HG03135 (cell line): Measurements from ENCODE around the gene CCDC187.
A peak's percentile ranks its signal among the peaks of the same experiment; 100 is the strongest.
"Not testable (repeated sequence)": the region's sequence is repeated elsewhere in the genome, so short reads cannot be mapped to it uniquely, and the experiment has no call there.

Experiments used
- ATAC-seq: cut with Tn5 transposase; IDR thresholded peaks from one replicate; pipeline ENCODE4 v1.9.1; 2021; ENCODE audit warnings: mild to moderate bottlenecking, moderate library complexity; ENCODE audit not compliant: unreplicated experiment

Gene CCDC187

GRCh38 chr9:136244969-136245218, 59.0 kb downstream of the CCDC187 start:
- ATAC-seq: no peak

GRCh38 chr9:136244122-136244968, 59.5 kb downstream of the CCDC187 start:
- peak; percentile 41 for ATAC-seq

- no peak for ATAC-seq
Measured at GRCh38 chr9:136243631-136244030, 60.3 kb downstream of the CCDC187 start.

- no peak for ATAC-seq
Measured at GRCh38 chr9:136242918-136243525, 60.9 kb downstream of the CCDC187 start.

DNA sequence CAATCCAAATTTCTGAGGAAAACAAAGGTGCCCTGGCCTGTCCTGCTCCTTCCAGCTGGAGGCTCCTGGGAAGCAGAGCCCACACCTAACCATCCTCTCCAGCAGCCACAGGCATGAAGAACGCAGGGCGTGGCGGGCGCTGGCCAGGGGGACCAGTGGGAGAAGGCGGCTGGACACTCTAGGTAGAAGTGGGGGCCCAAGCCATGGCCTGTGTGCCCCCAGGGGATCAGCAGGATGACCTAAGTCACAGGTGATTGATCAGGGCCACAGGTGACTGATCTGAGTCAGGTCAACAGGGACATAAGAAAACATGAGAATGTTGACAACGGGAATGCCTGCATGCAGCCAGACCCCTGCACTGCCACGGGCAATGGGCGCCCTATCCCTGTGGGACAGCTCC, 61.6 kb downstream of the CCDC187 start:
- no peak for ATAC-seq

GRCh38 chr9:136241542-136241941, 62.4 kb downstream of the CCDC187 start:
- ATAC-seq: no peak

DNA sequence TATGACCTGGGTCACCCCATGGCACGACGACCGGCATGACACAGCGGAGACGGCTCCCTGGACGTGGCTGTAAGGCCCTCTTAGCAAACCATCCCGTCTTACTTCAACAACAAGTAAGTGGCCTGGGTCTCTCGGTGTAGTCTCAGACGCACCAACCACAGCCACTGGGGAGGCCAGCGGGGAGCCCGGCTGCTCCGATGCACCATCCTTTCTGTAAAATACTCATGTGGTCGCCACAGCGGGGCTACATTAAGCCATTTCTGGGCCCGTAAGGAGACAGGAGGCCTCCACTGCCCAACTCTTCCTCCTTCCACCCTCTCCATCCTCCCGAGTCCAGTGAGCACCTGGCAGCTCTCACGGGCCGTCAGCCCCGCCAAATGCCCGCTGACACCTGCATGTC, 63.0 kb downstream of the CCDC187 start:
- no peak for ATAC-seq

DNA sequence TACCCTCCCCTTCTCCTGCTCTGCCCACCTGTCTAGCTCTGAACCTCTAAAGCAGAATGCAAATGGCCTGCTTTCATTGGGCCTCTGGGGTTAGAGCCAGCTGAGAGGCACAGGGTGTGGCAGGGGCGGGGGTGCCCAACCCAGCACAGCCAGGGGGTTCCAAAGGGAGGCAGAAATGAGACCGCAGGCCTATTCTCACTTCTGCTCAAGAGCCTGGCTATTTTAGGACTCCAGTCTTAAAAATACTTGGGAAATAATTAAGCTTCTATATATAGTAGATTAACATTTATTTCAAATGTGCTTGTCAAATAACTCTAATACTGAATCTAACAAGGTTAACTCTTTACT, 63.9 kb downstream of the CCDC187 start:
- no peak for ATAC-seq

DNA sequence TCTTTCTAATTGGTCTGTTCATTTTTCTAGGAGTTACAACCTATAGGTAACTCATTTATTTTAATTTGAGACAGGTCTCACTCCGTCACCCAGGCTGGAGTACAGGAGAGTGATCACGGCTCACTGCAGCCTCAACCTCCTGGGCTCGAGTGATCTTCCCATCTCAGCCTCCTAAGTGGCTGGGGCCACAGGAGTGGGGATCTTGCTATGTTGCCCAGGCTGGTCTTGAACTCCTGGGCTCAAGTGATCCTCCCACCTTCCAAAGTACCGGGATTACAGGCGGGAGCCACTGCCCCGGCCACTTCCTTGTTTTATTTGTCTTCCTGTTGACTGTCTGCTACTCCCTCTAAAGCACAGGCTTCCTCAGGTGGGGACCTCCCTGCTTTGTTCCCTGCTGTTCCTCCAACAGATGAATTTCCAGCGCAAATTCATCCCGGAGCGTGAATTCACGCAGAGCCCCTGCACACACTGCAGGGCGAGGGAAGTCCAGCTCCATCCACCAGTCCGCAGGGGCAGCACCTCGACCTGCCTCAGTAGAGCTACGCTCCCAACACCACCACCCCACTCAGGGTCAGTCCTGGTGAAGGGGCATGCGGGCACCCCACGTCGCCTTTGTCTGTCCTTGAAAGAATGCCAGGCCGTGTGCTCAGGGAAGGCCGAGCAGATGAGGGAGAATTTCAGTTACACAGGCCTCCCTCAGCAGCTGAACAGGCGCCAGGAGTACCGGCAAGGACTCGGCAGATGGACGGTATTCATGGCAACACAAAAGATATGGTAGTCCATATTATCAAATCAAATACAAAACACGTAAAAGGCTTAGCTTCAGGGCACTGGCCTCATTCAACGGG, 64.5 kb downstream of the CCDC187 start:
- no peak for ATAC-seq

- ATAC-seq: no peak
Measured at GRCh38 chr9:136238342-136238732, 65.6 kb downstream of the CCDC187 start.

- ATAC-seq: no peak
Measured at GRCh38 chr9:136237486-136238341, 66.2 kb downstream of the CCDC187 start.

GRCh38 chr9:136236471-136237410, 67.2 kb downstream of the CCDC187 start:
- not testable (repeated sequence) for ATAC-seq

GRCh38 chr9:136235709-136236455, 68.0 kb downstream of the CCDC187 start:
- ATAC-seq: no peak

DNA sequence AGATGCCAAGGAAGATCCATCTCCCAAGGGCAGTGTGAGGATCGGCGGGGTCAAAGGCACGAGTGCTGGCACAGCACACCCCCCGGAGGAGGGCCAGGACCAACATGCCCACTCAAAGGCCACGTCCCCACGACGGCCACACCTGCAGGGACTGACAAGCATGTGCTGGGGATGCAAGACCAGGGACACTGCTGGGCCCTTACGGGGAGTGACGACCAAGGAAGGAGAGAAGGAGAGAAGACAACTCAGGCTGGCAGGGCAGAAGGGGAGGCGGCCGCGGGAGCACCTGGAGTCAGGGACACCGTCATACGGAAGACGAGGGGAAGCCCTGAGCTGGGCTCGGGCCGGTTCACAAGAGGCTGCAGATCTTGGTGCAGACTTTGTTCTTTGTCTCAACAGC, 68.7 kb downstream of the CCDC187 start:
- ATAC-seq: no peak

DNA sequence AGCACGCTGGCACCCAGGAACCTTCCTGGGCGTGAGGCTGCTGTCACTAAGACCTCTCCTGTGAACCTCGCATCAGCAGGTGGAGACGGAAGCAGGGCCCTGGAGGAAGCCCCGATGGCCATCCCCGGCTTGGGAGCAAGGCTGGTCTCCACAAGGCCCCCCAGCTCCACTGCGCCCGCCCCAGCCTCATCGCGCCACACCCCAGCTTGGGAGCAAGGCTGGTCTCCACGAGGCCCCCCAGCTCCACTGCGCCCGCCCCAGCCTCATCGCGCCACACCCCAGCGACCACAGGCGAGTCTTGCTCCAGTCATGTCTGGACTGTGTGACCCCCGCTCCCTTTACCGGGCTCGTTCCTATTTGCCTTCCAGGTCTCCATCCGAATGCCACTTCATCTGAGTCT, 69.3 kb downstream of the CCDC187 start:
- ATAC-seq: no peak

- no peak for ATAC-seq
Measured at GRCh38 chr9:136233868-136234267, 70.0 kb downstream of the CCDC187 start.

DNA sequence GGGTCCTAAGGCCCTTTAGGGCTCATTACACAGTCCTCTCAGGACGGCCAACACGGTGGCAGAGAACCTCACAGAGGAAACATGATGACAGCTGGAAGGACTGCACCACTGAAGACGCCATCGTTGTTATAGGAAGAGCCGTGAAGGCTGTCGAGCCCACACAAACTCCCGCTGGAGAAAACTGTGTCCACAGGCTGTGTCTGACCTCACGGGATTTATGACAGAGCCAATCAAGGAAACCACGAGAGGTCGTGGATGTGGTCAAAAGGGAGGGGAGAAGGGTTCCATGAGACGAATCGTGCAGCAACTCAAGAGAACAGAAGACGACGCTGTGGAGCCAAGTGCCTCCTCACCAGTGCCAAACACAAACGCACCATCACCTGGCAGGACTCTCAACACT, 70.5 kb downstream of the CCDC187 start:
- ATAC-seq: no peak

GRCh38 chr9:136232969-136233368, 70.9 kb downstream of the CCDC187 start:
- ATAC-seq: no peak
